Motor neuron (in vitro differentiated cells): ENCODE results near the gene SPATA6L. TPM values are rescaled to one million over a fixed set of nuclear protein-coding genes. Genes with fewer than 3 reads are reported as not detected.
A peak's percentile ranks its signal among the peaks of the same experiment; 100 is the strongest.

ENCODE experiments used
- ATAC-seq, 8 experiments: fragments of 200-7000 bp; cut with Tn5 transposase; replicated peaks in 6 of 8; 2 replicates each; pipeline ENCODE4 v1.8.0; 2021; ENCODE audit warnings: mild to moderate bottlenecking in 8 of 8, moderate library complexity in 8 of 8
- H3K27ac ChIP-seq, 2 donors: fragments of 250-450 bp; sonication (Bioruptor Pico); 2 replicates each; pipeline ENCODE4 v1.9.0; 2021; ENCODE audit warnings: antibody characterized with exemption in 2 of 2, mild to moderate bottlenecking in 2 of 2, moderate library complexity in 1 of 2
- H3K4me1 ChIP-seq, 2 donors: fragments of 250-450 bp; sonication (Bioruptor Pico); replicated peaks in 1 of 2; 2 replicates each; pipeline ENCODE4 v1.6.1; 2021; ENCODE audit warnings: antibody characterized with exemption in 2 of 2, mild to moderate bottlenecking in 2 of 2, moderate library complexity in 1 of 2
- H3K4me3 ChIP-seq, 5 donors: fragments of 250-450 bp; sonication (Bioruptor Pico); 2 replicates each; pipeline ENCODE4 v1.9.0; 2021; ENCODE audit warnings: antibody characterized with exemption in 5 of 5, mild to moderate bottlenecking in 5 of 5, moderate library complexity in 4 of 5
- WGBS, 10 experiments: fragments of 450-650 bp; shearing (Covaris generic); methylation state at CpG; one replicate each; pipeline ENCODE4 v1.0.0; 2022; 5-methylcytosine and 5-hydroxymethylcytosine counted together
- in situ Hi-C, 9 experiments: fragments of 400-800 bp; cut with MboI; loops; one replicate each; pipeline ENCODE4 v1.15.0; 2021; ENCODE audit warnings: low sequenced_read_pairs in 9 of 9, low pct_unique_long_range_greater_than_20kb in 2 of 9; ENCODE audit not compliant: unreplicated experiment in 9 of 9
- total RNA-seq, 8 experiments: library from RNA; unstranded; fragments of 300-600 nt; gene quantifications; 2 replicates each; pipeline versions ENCODE4 v1.2.3 to v1.2.4, GENCODE V29; 2022

The SPATA6L gene
- total RNA-seq, 8 experiments from 2014 or later = 0.63 to 10.4 (median 2.1) TPM

- Histone ChIP-seq H3K4me1 (no peaks in the 10 kb centered on the region), H3K27ac (no peak overlapping the region), H3K4me3 (no peak overlapping the region)
- ATAC-seq = peak in 3 of 8 experiments; percentile 74 to 90 (median 79)
- in situ Hi-C loops = no loop called here
- 0 to 100% (median 83%) methylated on average over 1 of the region's 1 CpG; no CpG with 5 or more reads in 2 of the 10 experiments for WGBS, 10 experiments
Observed at GRCh38 chr9:4689687-4690104, 23.4 kb upstream of the SPATA6L start.

GRCh38 chr9:4689021-4689420 lies 22.7 kb upstream of the SPATA6L start:
- H3K27ac ChIP-seq = no peak overlapping the region
- no peak overlapping the region for H3K4me3 ChIP-seq
- H3K4me1 ChIP-seq = no peaks in the 10 kb centered on the region
- in situ Hi-C loops = no loop called here
- ATAC-seq = peak in 2 of 8 experiments; percentile 35 to 78
- 25 to 100% (median 65%) methylated on average over 1 to 2 of the region's 2 CpGs; no CpG with 5 or more reads in 2 of the 10 experiments for WGBS, 10 experiments

- ATAC-seq = no peak
- 0 to 100% (median 83%) methylated on average over 1 of the region's 1 CpG; no CpG with 5 or more reads in 2 of the 10 experiments for WGBS, 10 experiments
- H3K4me3 ChIP-seq = no peak overlapping the region
- no peaks in the 10 kb centered on the region for H3K4me1 ChIP-seq
- no peak overlapping the region for H3K27ac ChIP-seq
- in situ Hi-C loops = no loop called here
Observed at GRCh38 chr9:4686584-4686983, 20.3 kb upstream of the SPATA6L start.

- no peak overlapping the region for H3K4me3 ChIP-seq
- no peak overlapping the region for H3K27ac ChIP-seq
- no peak for ATAC-seq
- 57 to 100% (median 83%) methylated on average over 1 to 4 of the region's 4 CpGs; no CpG with 5 or more reads in 1 of the 10 experiments for WGBS, 10 experiments
- in situ Hi-C loops = no loop called here
- peaks cover 3 to 4% of the 10 kb centered on the region in 2 donors for H3K4me1 ChIP-seq
Observed at GRCh38 chr9:4686112-4686511, 19.8 kb upstream of the SPATA6L start.

- 60 to 100% (median 89%) methylated on average over 1 to 4 of the region's 4 CpGs for whole genome bisulfite sequencing, 10 experiments
- in situ Hi-C loops = no loop called here
- ATAC-seq = no peak
- no peak overlapping the region for H3K4me3 ChIP-seq
- H3K4me1 ChIP-seq = peaks cover 8% of the 10 kb centered on the region in 2 donors
- H3K27ac ChIP-seq = no peak overlapping the region
Observed at GRCh38 chr9:4684820-4685219, 18.5 kb upstream of the SPATA6L start.

- no peak overlapping the region for H3K27ac ChIP-seq
- H3K4me1 ChIP-seq = peaks cover 17 to 19% of the 10 kb centered on the region in 2 donors
- peak overlapping the region; percentile 69 to 91 (median 72) for H3K4me3 ChIP-seq
- ATAC-seq = no peak
- WGBS, 10 experiments = 0 to 100% (median 50%) methylated on average over 1 to 2 of the region's 2 CpGs; no CpG with 5 or more reads in 1 of the 10 experiments
- in situ Hi-C loops = no loop called here
Observed at GRCh38 chr9:4680750-4681149, 14.5 kb upstream of the SPATA6L start.

- peak overlapping the region; percentile 69 to 91 (median 72) for H3K4me3 ChIP-seq
- H3K27ac ChIP-seq = peak overlapping the region; percentile 86 to 95
- in situ Hi-C loops = no loop called here
- peaks cover 17 to 19% of the 10 kb centered on the region in 2 donors for H3K4me1 ChIP-seq
- peak in 2 of 8 experiments; percentile 0 to 3 for ATAC-seq
- 0 to 13% (median 1%) methylated on average over 1 to 10 of the region's 10 CpGs for WGBS, 10 experiments
Observed at GRCh38 chr9:4680173-4680525, 13.9 kb upstream of the SPATA6L start.

GRCh38 chr9:4679268-4680172 lies 13.2 kb upstream of the SPATA6L start, which contains the start of gene CDC37L1:
Gene CDC37L1 (plus strand): TSS chr9:4679569. CDS start chr9:4679768, 199 bp downstream.
- ATAC-seq = peak; percentile 86 to 97 (median 94)
- Histone ChIP-seq H3K4me1 (peaks cover 17 to 19% of the 10 kb centered on the region in 2 donors), H3K4me3 (peak within 1 kb of the TSS; percentile 69 to 91 (median 72)), H3K27ac (peak within 1 kb of the TSS; percentile 86 to 95)
- WGBS, 10 experiments = 0 to 2% (median 0%) methylated on average over 1 to 22 of the region's 66 CpGs; no CpG with 5 or more reads in 3 of the 10 experiments
- in situ Hi-C loops = no loop called here

GRCh38 chr9:4678679-4679267 lies 12.5 kb upstream of the SPATA6L start:
- peak in 4 of 8 experiments; percentile 0 to 3 (median 2) for ATAC-seq
- in situ Hi-C loops = no loop called here
- peak overlapping the region; percentile 82 to 95 for H3K27ac ChIP-seq
- H3K4me1 ChIP-seq = peaks cover 17 to 19% of the 10 kb centered on the region in 2 donors
- peak overlapping the region; percentile 69 to 91 (median 72) for H3K4me3 ChIP-seq
- WGBS, 10 experiments = 0 to 10% (median 0%) methylated on average over 1 to 16 of the region's 16 CpGs; no CpG with 5 or more reads in 1 of the 10 experiments

- in situ Hi-C loops = no loop called here
- Histone ChIP-seq H3K4me1 (peaks cover 17 to 19% of the 10 kb centered on the region in 2 donors), H3K27ac (no peak overlapping the region), H3K4me3 (no peak overlapping the region)
- no peak for ATAC-seq
- 73 to 100% (median 96%) methylated on average over 1 to 3 of the region's 3 CpGs for WGBS, 10 experiments
Observed at GRCh38 chr9:4677392-4677791, 11.1 kb upstream of the SPATA6L start.

GRCh38 chr9:4674783-4675182 lies 8.5 kb upstream of the SPATA6L start:
- ATAC-seq = peak in 3 of 8 experiments; percentile 42 to 64 (median 52)
- Histone ChIP-seq H3K4me1 (peaks cover 9 to 11% of the 10 kb centered on the region in 2 donors), H3K4me3 (no peak overlapping the region), H3K27ac (no peak overlapping the region)
- in situ Hi-C loops = loop anchor here in 1 of 9 experiments (25.0 kb wide), 1 partner anchor 287 kb away; no protein-coding TSS in a partner anchor

GRCh38 chr9:4671737-4672136 lies 5.5 kb upstream of the SPATA6L start:
- Histone ChIP-seq H3K27ac (no peak overlapping the region), H3K4me1 (peaks cover 0 to 2% of the 10 kb centered on the region in 2 donors), H3K4me3 (no peak overlapping the region)
- in situ Hi-C loops = loop anchor here in 1 of 9 experiments (25.0 kb wide), 1 partner anchor 284 kb away; no protein-coding TSS in a partner anchor
- 60 to 100% (median 83%) methylated on average over 1 of the region's 1 CpG; no CpG with 5 or more reads in 6 of the 10 experiments for WGBS, 10 experiments
- ATAC-seq = no peak

- no peak overlapping the region for H3K27ac ChIP-seq
- WGBS, 10 experiments = 33 to 100% (median 66%) methylated on average over 1 to 3 of the region's 3 CpGs; no CpG with 5 or more reads in 2 of the 10 experiments
- H3K4me3 ChIP-seq = no peak overlapping the region
- in situ Hi-C loops = loop anchor here in 1 of 9 experiments (25.0 kb wide), 1 partner anchor 283 kb away; no protein-coding TSS in a partner anchor
- no peak for ATAC-seq
- H3K4me1 ChIP-seq = peaks cover 3 to 12% of the 10 kb centered on the region in 2 donors
Observed at GRCh38 chr9:4670591-4670990, 4.3 kb upstream of the SPATA6L start.
